Measurements from ENCODE around the gene ASB10. TPM values are rescaled to one million over a fixed set of nuclear protein-coding genes. Genes with fewer than 3 reads are reported as not detected.

ASB10 gene
- polyA plus RNA-seq, 2 of the 4 experiments (the other 2 are of a cell fraction) = not detected

- TF ChIP-seq, protein P1, sequence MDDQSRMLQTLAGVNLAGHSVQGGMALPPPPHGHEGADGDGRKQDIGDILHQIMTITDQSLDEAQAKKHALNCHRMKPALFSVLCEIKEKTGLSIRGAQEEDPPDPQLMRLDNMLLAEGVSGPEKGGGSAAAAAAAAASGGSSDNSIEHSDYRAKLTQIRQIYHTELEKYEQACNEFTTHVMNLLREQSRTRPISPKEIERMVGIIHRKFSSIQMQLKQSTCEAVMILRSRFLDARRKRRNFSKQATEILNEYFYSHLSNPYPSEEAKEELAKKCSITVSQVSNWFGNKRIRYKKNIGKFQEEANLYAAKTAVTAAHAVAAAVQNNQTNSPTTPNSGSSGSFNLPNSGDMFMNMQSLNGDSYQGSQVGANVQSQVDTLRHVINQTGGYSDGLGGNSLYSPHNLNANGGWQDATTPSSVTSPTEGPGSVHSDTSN (IDR thresholded peaks at IDR 0.05) = no peak
- TF ChIP-seq POLR2A (IDR thresholded peaks at IDR 0.05; ENCODE audit: low read length) (peak; percentile 66), PHF8 (IDR thresholded peaks at IDR 0.05; ENCODE audit: borderline replicate concordance, low read depth) (peak; percentile 61; the same call in 1 of the 2 replicates), E2F6 (IDR thresholded peaks at IDR 0.05; ENCODE audit: borderline replicate concordance, low read depth) (0 out of 2 replicates have a peak, but pooled peaks have one; percentile 15), FOXS1 (CRISPR knock-in tag; IDR thresholded peaks at IDR 0.05) (no peak), NFE2L2 (conservative IDR thresholded peaks at IDR 0.05; ENCODE audit: low read length) (no peak), FOSB (CRISPR knock-in tag; IDR thresholded peaks at IDR 0.05) (no peak), KDM5A (IDR thresholded peaks at IDR 0.05) (peak; percentile 63), JUNB (IDR thresholded peaks at IDR 0.05) (no peak), BCL3 (IDR thresholded peaks at IDR 0.05) (0 out of 3 replicates have a peak, but pooled peaks have one; percentile 43), RAD21 (conservative IDR thresholded peaks at IDR 0.05 in 1 of 2, IDR thresholded peaks at IDR 0.05 in 1 of 2) (no peak), NPAS2 (CRISPR knock-in tag; IDR thresholded peaks at IDR 0.05; ENCODE audit: borderline replicate concordance) (no peak), ZFP36 (IDR thresholded peaks at IDR 0.05; ENCODE audit: borderline replicate concordance, partially characterized antibody) (no peak), CHD2 (IDR thresholded peaks at IDR 0.05; ENCODE audit: low read length, partially characterized antibody) (peak; percentile 58), BHLHE40 (IDR thresholded peaks at IDR 0.05; ENCODE audit: low read depth, low read length) (no peak), MAZ (IDR thresholded peaks at IDR 0.05; ENCODE audit: borderline replicate concordance, low read depth, low read length) (peak; percentile 78; the same call in 1 of the 2 replicates), HES2 (IDR thresholded peaks at IDR 0.05) (0 out of 2 replicates have a peak, but pooled peaks have one; percentile 19), CBX8 (IDR thresholded peaks at IDR 0.05) (no peak)
- TF ChIP-seq, protein P2, sequence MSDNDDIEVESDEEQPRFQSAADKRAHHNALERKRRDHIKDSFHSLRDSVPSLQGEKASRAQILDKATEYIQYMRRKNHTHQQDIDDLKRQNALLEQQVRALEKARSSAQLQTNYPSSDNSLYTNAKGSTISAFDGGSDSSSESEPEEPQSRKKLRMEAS (IDR thresholded peaks at IDR 0.05) = peak; percentile 84
- TF ChIP-seq, protein P3, sequence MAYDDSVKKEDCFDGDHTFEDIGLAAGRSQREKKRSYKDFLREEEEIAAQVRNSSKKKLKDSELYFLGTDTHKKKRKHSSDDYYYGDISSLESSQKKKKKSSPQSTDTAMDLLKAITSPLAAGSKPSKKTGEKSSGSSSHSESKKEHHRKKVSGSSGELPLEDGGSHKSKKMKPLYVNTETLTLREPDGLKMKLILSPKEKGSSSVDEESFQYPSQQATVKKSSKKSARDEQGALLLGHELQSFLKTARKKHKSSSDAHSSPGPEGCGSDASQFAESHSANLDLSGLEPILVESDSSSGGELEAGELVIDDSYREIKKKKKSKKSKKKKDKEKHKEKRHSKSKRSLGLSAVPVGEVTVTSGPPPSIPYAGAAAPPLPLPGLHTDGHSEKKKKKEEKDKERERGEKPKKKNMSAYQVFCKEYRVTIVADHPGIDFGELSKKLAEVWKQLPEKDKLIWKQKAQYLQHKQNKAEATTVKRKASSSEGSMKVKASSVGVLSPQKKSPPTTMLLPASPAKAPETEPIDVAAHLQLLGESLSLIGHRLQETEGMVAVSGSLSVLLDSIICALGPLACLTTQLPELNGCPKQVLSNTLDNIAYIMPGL (CRISPR knock-in tag; IDR thresholded peaks at IDR 0.05; ENCODE audit: borderline replicate concordance) = no peak
Measured at GRCh38 chr7:151226875-151227782, 40.1 kb upstream of the ASB10 start, which contains the start of gene ABCF2 (continued).

GRCh38 chr7:151226560-151226874, 39.5 kb upstream of the ASB10 start:
- peak overlapping the region; percentile 85 to 88 for H3K27ac ChIP-seq
- WGBS (ENCODE audit: missing lambda C conversion rate) = 2% methylated on average over 15 of the region's 15 CpGs
- DNase-seq (ENCODE audit: low read depth in 1 of 2, low spot score in 1 of 2) (no peak), FAIRE-seq (no peak), ATAC-seq (peak in 1 of 2 experiments; percentile 19; a peak in 3 of 6 replicates)
- POLR2A ChIA-PET = interaction anchor here (0.9 to 1.6 kb wide), 9 partner anchors 8 to 198 kb away, joined by 3 to 6 read pairs (median 5); partner anchors contain the start of genes ABCB8 and NUB1
- H3K4me3 ChIP-seq = peak overlapping the region; percentile 93
- peaks cover 22% of the 10 kb centered on the region for H3K4me1 ChIP-seq
- no peaks in the 10 kb centered on the region for H3K9me3 ChIP-seq
- CTCF ChIA-PET = interaction anchor here (0.8 to 4.5 kb wide), 7 partner anchors 8 to 84 kb away, joined by 3 to 30 read pairs (median 7); partner anchors contain the start of gene GBX1
- peak overlapping the region; percentile 98 for H3K4me2 ChIP-seq
- TF ChIP-seq RFX5 (IDR thresholded peaks at IDR 0.05) (no peak), EP300 (IDR thresholded peaks at IDR 0.05) (no peak), CBX8 (IDR thresholded peaks at IDR 0.05) (no peak), EHMT2 (IDR thresholded peaks at IDR 0.05; ENCODE audit: low read depth) (no peak), HES2 (IDR thresholded peaks at IDR 0.05) (no peak), CHD4 (IDR thresholded peaks at IDR 0.05; ENCODE audit: borderline replicate concordance) (no peak), KDM1A (IDR thresholded peaks at IDR 0.05; ENCODE audit: low read depth) (no peak), NFE2L2 (conservative IDR thresholded peaks at IDR 0.05; ENCODE audit: low read length) (no peak), ZNF302 (CRISPR knock-in tag; IDR thresholded peaks at IDR 0.05) (no peak), E2F6 (IDR thresholded peaks at IDR 0.05; ENCODE audit: borderline replicate concordance, low read depth) (no peak)
- TF ChIP-seq, protein P4, sequence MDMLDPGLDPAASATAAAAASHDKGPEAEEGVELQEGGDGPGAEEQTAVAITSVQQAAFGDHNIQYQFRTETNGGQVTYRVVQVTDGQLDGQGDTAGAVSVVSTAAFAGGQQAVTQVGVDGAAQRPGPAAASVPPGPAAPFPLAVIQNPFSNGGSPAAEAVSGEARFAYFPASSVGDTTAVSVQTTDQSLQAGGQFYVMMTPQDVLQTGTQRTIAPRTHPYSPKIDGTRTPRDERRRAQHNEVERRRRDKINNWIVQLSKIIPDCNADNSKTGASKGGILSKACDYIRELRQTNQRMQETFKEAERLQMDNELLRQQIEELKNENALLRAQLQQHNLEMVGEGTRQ (IDR thresholded peaks at IDR 0.05) = no peak
- TF ChIP-seq, protein P3 (CRISPR knock-in tag; IDR thresholded peaks at IDR 0.05; ENCODE audit: borderline replicate concordance) = no peak

All from A549 (cell line).